Activated CD8-positive, alpha-beta T cell treated with anti-CD3 and anti-CD28 coated beads, Interleukin-2, amount 10 ng/mL, durations not matched to agents 7 days and 5 days (primary cell): ENCODE measurements around the gene C1orf52. TPM values are rescaled to one million over a fixed set of nuclear protein-coding genes. Genes with fewer than 3 reads are reported as not detected.

Experiments
- ATAC-seq: fragments of 150-1000 bp; cut with Tn5 transposase; one replicate; pipeline ENCODE4 v1.10.0; 2021; ENCODE audit warnings: moderate library complexity
- CTCF ChIA-PET: fragments of 350-600 bp; sonication (Branson Sonifier 250); formaldehyde crosslinking; loops from one replicate; lab custom pipeline; 2021; ENCODE audit warnings: antibody characterized with exemption; lab: Charles Lee
- POLR2A ChIA-PET: fragments of 350-600 bp; sonication (Branson Sonifier 250); formaldehyde crosslinking; loops from one replicate; lab custom pipeline; 2021; ENCODE audit warnings: antibody characterized with exemption; lab: Charles Lee
- DNase-seq: peaks from one replicate; pipeline ENCODE4 v3.0.0-alpha.2; 2020
- H3K27ac Mint-ChIP-seq: one replicate; pipeline ENCODE4 v1.8.0; 2021; ENCODE audit warnings: mild to moderate bottlenecking, mixed read lengths
- H3K27me3 Mint-ChIP-seq: one replicate; pipeline ENCODE4 v1.8.0; 2021; ENCODE audit warnings: low read depth, mixed read lengths
- H3K36me3 Mint-ChIP-seq: one replicate; pipeline ENCODE4 v1.8.0; 2021; ENCODE audit warnings: low read depth, mixed read lengths
- H3K4me1 Mint-ChIP-seq: one replicate; pipeline ENCODE4 v1.8.0; 2021; ENCODE audit warnings: low read depth, mixed read lengths
- H3K4me3 Mint-ChIP-seq: one replicate; pipeline ENCODE4 v1.8.0; 2021; ENCODE audit warnings: mild to moderate bottlenecking, mixed read lengths
- H3K9me3 Mint-ChIP-seq: one replicate; pipeline ENCODE4 v1.8.0; 2022; ENCODE audit warnings: mixed read lengths; ENCODE audit not compliant: insufficient read depth
- total RNA-seq, 2 experiments: library from RNA; stranded (reverse); gene quantifications; one replicate each; pipeline ENCODE4 v1.2.3, GENCODE V29; 2021

C1orf52 gene
- total RNA-seq, 2 experiments from 2014 or later, result 25.5 to 29.5 TPM

DNA sequence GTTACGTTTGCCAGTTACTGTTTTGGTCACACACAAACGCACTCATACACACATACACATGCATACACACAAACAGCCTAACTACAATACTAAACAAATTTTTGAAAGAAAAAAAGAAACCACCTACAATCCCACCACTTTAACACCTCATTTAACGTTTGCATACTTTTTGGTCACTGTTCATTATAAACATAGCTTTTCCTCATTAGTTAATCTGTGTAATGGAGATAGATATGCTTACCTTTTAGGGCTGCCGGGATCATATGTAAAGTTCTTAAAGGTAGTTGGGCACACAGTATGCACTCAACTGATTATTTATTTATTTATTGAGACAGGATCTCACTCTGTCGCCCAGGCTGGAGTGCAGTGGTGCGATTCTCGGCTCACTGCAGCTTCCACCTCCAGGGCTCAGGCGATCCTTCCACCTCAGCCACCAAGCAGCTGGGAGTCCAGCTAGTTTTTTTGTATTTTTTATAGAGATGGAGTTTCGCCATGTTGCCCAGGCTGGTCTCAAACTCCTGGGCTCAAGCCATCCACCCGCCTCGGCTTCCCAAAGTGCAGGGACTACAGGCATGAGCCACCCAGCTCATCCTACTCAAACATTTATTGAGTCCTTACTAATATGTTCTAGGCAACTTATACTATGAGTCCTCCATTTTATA lies 17.6 kb upstream of the C1orf52 start:
- Mint-ChIP-seq H3K27ac (peak overlapping the region; percentile 95), H3K27me3 (peaks cover 8% of the 10 kb centered on the region), H3K4me1 (peaks cover 45% of the 10 kb centered on the region), H3K9me3 (no peaks in the 10 kb centered on the region), H3K4me3 (peak overlapping the region; percentile 81), H3K36me3 (peaks cover 24% of the 10 kb centered on the region)
- POLR2A ChIA-PET, result interaction anchor here (0.6 to 2.7 kb wide), 21 partner anchors 8 to 1773 kb away, joined by 3 to 41 read pairs (median 4); partner anchors contain the start of genes C1orf52, GNG5, MCOLN2 and SH3GLB1
- ATAC-seq (no peak), DNase-seq (no peak)
- CTCF ChIA-PET, result interaction anchor here (0.7 to 4.0 kb wide), 11 partner anchors 8 to 413 kb away, joined by 3 to 56 read pairs (median 3); partner anchors contain the start of gene C1orf52

DNA sequence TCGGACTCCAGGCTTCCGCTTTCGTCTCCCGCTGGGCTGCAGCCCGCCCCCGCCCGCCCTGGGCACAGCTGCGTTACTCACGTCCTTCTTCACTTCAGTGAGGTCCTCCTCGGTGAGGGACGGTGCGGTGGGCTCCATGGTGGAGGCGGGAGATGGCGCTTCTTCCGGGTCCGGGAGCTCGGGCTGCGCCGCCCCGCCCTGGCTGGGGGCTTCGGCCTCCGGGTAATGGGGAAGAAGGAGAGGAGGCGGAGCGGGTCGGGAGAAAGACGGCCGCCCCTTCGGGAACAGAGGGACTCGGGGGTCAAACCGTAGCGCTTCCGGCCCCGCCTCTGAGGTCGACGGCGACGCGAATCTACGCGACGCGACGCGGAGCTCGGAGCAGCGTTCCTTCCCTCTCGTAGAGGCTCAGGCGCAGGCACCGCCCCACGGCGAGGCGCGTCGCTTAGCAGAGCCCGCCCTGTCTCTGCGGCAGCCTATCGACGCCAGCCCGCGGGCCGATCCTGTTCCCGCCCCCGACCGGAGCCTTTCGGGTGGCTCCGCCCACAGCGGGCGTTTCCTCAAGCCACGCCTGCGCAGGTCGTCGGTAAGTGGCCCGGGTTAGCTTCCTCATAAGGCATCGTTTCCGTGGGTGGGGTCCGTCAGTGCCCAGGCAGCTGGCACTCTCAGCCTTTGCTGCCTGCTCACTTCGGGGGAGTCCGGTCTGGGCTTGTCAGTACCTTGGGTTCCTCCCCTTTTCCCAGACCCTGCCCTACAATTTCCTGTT lies 16.9 kb upstream of the C1orf52 start, which contains the start of gene BCL10:
Gene BCL10, minus strand, starts transcription at position 418 of the 763 bp plus-strand sequence. Its CDS starts 280 bp downstream, at position 138.
- DNase-seq (peak; percentile 98), ATAC-seq (peak; percentile 99)
- Mint-ChIP-seq H3K27me3 (peaks cover 7% of the 10 kb centered on the region), H3K4me3 (peak within 1 kb of the TSS; percentile 81), H3K4me1 (peaks cover 45% of the 10 kb centered on the region), H3K27ac (peak within 1 kb of the TSS; percentile 95), H3K36me3 (peaks cover 28% of the 10 kb centered on the region), H3K9me3 (no peaks in the 10 kb centered on the region)
- ChIA-PET POLR2A (interaction anchor here (0.6 to 2.7 kb wide), 25 partner anchors 8 to 1774 kb away, joined by 3 to 41 read pairs (median 4); partner anchors contain the start of genes C1orf52, CTBS, GNG5 and MCOLN2), CTCF (interaction anchor here (0.7 to 4.0 kb wide), 11 partner anchors 9 to 413 kb away, joined by 3 to 56 read pairs (median 4); partner anchors contain the start of gene C1orf52)

DNA sequence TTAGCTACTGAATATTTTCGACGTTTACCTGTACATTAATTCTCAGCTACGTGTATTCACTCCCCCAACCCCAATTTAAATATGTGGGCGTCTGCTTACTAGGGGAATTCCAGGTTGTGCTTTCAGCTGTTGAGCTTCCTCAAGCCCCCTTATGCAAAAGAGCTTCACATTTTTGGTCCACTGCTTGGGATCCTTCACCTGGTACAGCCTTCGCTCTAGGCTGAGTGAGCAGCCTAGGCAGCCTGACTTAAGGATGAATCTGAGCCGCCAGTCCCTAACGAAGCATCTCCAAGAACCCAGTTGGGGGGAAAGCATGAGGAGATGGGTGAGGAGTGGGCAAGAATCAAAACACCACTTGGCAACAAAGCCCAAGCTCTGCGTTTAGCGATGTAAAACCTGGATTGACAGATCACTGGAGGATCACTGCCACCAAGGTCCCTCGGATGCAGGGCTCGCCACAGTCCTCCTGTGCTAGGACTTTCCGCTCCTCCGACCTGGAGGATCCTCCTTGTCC lies 16.3 kb upstream of the C1orf52 start:
- POLR2A ChIA-PET, result interaction anchor here (0.6 to 2.7 kb wide), 18 partner anchors 9 to 1429 kb away, joined by 3 to 41 read pairs (median 4); partner anchors contain the start of genes C1orf52, CTBS, GNG5 and PRKACB
- CTCF ChIA-PET, result interaction anchor here (0.6 to 4.0 kb wide), 9 partner anchors 17 to 1059 kb away, joined by 3 to 56 read pairs (median 4); partner anchors contain the start of gene C1orf52
- Mint-ChIP-seq H3K4me1 (peaks cover 48% of the 10 kb centered on the region), H3K27me3 (peaks cover under 1% of the 10 kb centered on the region), H3K4me3 (peak overlapping the region; percentile 81), H3K27ac (peak overlapping the region; percentile 95), H3K36me3 (peaks cover 35% of the 10 kb centered on the region), H3K9me3 (no peaks in the 10 kb centered on the region)
- DNase-seq (no peak), ATAC-seq (no peak)

DNA sequence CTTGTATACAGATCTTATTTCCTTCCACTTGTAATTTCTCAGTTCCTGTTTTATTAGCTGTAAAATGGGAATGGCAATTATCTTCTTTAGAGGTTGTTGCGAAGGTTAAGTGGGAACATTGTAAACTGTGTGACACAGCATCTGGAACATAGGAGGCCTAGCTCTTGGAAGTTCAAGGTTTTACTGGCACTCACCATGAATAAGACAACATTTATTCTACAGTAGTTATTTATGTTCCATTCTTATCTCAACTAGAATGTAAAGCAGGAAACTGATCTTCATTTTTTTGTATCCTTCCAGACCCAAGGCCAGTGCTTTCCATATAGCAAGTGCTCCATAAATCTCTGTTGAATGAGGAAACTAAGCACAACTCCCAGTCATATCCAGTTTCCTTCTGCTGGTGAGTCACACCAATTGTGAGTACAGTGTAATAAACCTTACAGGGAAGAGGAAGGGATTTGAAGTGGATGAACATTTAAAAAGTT lies 15.5 kb upstream of the C1orf52 start:
- H3K9me3 Mint-ChIP-seq, result no peaks in the 10 kb centered on the region
- DNase-seq (no peak), ATAC-seq (no peak)
- no peaks in the 10 kb centered on the region for H3K27me3 Mint-ChIP-seq
- H3K4me1 Mint-ChIP-seq, result peaks cover 51% of the 10 kb centered on the region
- CTCF ChIA-PET, result interaction anchor here (0.6 to 5.7 kb wide), 8 partner anchors 11 to 1059 kb away, joined by 3 to 66 read pairs (median 19); partner anchors contain the start of gene C1orf52
- H3K27ac Mint-ChIP-seq, result peak overlapping the region; percentile 95
- H3K4me3 Mint-ChIP-seq, result peak overlapping the region; percentile 81
- POLR2A ChIA-PET, result interaction anchor here (0.6 to 2.7 kb wide), 10 partner anchors 10 to 1132 kb away, joined by 3 to 41 read pairs (median 6); partner anchors contain the start of genes C1orf52, PRKACB and SYDE2
- peaks cover 41% of the 10 kb centered on the region for H3K36me3 Mint-ChIP-seq

DNA sequence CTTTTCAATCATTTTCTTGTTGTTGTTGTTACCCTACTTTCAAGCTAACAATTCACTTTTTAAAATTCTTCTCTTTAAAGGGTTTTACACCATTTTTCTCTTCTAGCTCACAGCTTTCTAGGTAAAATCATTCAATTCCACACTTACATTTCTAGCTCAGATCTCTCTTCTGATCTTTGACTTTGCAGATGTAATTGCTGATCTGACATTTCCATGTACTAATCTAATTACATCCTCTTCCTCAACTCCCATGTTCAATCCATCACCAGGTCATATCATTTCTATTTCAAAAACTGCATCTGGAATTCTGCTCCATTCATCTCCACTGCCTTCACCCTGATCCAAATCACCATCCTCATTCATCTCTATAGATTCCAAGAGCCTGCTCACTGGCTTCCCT lies 13.9 kb upstream of the C1orf52 start:
- H3K27ac Mint-ChIP-seq, result no peak overlapping the region
- H3K4me1 Mint-ChIP-seq, result peaks cover 44% of the 10 kb centered on the region

DNA sequence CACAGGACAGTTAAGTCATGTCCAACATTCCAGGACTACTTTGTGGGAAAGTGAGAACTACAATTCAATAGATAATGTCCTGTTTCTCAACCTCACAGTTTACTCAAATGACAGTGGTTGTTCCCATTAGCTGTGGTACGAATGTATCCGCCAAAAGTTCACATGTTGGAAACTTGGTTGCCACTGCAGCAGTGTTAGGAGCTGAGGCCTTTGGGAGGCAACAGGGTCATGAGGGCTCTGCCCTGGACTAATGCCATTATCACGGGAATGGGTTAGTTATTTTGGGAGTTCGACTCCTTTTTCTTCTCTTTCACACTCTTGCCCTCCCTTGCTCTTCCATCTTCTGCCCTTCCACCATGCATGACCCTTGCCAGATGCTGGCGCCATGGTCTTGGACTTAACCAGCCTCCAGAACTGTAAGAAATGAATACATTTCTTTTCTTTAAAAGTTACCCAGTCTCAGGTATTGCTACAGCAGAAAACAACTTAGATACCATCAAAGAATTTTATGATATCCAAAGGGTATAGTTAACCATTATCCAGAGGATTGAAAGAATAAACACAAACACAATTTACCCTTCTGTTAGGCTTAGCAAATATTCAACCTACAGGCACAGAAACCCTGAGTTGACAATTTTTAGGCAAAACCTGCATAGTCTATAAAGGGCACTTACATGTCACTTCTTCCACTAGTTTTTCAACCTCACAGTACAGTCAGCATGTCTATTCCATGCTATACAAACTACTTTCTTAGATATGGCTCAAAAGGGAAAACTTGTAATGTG lies 9.5 kb upstream of the C1orf52 start:
- POLR2A ChIA-PET, result no interaction called here
- ATAC-seq (no peak), DNase-seq (no peak)
- no peaks in the 10 kb centered on the region for H3K9me3 Mint-ChIP-seq
- no peak overlapping the region for H3K4me3 Mint-ChIP-seq
- no peaks in the 10 kb centered on the region for H3K27me3 Mint-ChIP-seq
- H3K36me3 Mint-ChIP-seq, result peaks cover 56% of the 10 kb centered on the region
- H3K4me1 Mint-ChIP-seq, result peaks cover 17% of the 10 kb centered on the region
- H3K27ac Mint-ChIP-seq, result no peak overlapping the region
- CTCF ChIA-PET, result interaction anchor here (1.8 to 5.7 kb wide), 4 partner anchors 9 to 324 kb away, joined by 8 to 66 read pairs (median 12); partner anchors contain the start of gene C1orf52

More for the DNA sequence above, 13.9 kb upstream of the C1orf52 start:
- ChIA-PET POLR2A (interaction anchor here (0.7 kb wide), 1 partner anchor 14 kb away, joined by 3 read pairs; the partner anchor contains the start of gene C1orf52), CTCF (interaction anchor here (0.6 to 5.7 kb wide), 5 partner anchors 10 to 329 kb away, joined by 3 to 66 read pairs (median 3); partner anchors contain the start of gene C1orf52)
- Mint-ChIP-seq H3K36me3 (peaks cover 53% of the 10 kb centered on the region), H3K4me3 (no peak overlapping the region), H3K9me3 (no peaks in the 10 kb centered on the region), H3K27me3 (no peaks in the 10 kb centered on the region)
- DNase-seq, result no peak
- ATAC-seq, result no peak

DNA sequence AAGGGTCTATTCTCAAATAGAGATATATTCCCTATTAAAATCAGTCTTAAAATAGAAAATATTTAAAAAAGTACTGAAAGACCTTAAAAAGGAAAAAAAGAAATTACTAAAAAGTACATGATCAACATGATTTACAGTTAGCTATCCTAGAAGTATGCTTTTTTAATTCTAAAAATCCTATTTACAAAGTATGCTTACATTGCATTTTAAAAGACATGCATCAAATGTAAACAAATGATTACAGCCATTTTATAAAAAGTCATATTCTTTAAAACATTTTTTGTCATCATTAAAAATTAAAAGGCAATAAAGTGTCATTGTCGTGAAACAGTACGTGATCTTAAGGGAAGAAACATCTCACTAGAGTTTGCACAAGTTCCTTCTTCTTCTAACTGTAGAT lies 7.9 kb upstream of the C1orf52 start:
- Mint-ChIP-seq H3K27me3 (no peaks in the 10 kb centered on the region), H3K4me3 (no peak overlapping the region), H3K27ac (no peak overlapping the region), H3K4me1 (peaks cover 6% of the 10 kb centered on the region), H3K36me3 (peaks cover 53% of the 10 kb centered on the region), H3K9me3 (no peaks in the 10 kb centered on the region)
- no peak for ATAC-seq
- DNase-seq, result no peak
- ChIA-PET POLR2A (no interaction called here), CTCF (interaction anchor here (1.9 to 2.0 kb wide), 2 partner anchors 8 to 322 kb away, joined by 8 to 15 read pairs; partner anchors contain the start of gene C1orf52)

DNA sequence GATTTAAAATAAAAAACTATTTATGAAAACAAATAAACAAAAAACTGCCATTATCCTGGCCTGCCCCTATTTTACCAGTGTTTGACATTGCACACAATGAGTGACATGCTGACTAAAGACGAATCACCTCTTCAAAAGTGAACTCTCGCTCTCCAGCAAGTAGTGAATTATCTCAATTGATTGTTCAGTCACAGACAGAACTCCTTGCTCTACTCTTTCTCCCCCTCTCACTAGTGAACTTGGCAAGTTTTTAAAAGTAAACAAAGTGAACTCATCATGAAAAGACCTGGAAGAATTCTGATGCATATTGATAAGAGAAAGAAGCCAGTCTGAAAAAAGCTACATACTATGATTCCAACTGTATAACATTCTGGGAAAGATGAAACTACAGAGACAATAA lies 4.7 kb upstream of the C1orf52 start:
- ChIA-PET CTCF (interaction anchor here (0.8 to 2.2 kb wide), 5 partner anchors 9 to 319 kb away, joined by 3 to 10 read pairs (median 4); no protein-coding TSS in a partner anchor), POLR2A (interaction anchor here (1.4 kb wide), 1 partner anchor 12 kb away, joined by 6 read pairs; the partner anchor contains the start of gene BCL10)
- DNase-seq (no peak), ATAC-seq (no peak)
- peaks cover 8% of the 10 kb centered on the region for H3K4me1 Mint-ChIP-seq
- H3K4me3 Mint-ChIP-seq, result no peak overlapping the region
- H3K9me3 Mint-ChIP-seq, result no peaks in the 10 kb centered on the region
- H3K27me3 Mint-ChIP-seq, result no peaks in the 10 kb centered on the region
- no peak overlapping the region for H3K27ac Mint-ChIP-seq
- H3K36me3 Mint-ChIP-seq, result peaks cover 33% of the 10 kb centered on the region

DNA sequence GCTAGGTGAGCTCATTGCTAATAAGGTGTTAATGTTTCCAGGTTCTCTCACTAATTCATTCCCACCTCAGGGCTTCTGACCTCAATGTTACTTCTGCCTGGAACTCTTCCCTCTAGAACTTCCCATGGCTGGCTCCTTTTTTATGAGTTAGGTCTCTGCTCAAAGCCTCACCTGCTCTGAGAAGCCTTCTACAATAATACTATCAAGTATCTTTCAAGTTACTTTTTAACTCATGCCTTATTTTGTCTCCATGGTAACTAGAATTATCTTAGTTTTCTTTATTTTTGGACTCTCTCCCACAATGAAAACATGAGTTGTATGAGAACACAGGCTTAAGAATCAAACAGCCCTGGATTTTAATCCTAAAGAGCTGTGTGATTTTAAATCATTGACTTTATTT lies 3.5 kb upstream of the C1orf52 start:
- Mint-ChIP-seq H3K27me3 (no peaks in the 10 kb centered on the region), H3K9me3 (no peaks in the 10 kb centered on the region), H3K4me1 (peaks cover 14% of the 10 kb centered on the region), H3K36me3 (peaks cover 37% of the 10 kb centered on the region), H3K4me3 (no peak overlapping the region), H3K27ac (no peak overlapping the region)
- ATAC-seq (no peak), DNase-seq (no peak)
- ChIA-PET POLR2A (interaction anchor here (1.1 kb wide), 1 partner anchor 13 kb away, joined by 3 read pairs; the partner anchor contains the start of gene BCL10), CTCF (interaction anchor here (2.2 kb wide), 2 partner anchors 8 to 318 kb away, joined by 6 to 10 read pairs; no protein-coding TSS in a partner anchor)

DNA sequence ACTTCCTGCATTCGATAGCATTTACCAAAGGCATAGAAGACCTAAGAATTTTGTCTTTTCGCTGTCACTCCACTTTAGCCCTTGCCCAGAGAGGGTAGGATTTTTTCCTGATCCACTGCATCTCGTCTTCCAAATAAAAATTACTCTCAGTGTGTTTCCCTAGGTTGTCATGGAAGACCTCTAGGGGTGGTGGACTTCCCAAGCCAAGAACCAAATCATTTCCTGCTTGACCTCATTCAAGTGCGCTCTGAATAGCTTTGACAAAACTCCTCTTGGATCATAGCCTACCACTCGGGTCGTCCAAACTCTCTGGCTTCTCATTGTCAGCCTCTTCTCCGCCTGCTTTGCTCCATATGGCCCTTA lies 431 bp upstream of the C1orf52 start:
- DNase-seq (no peak), ATAC-seq (no peak)
- ChIA-PET CTCF (interaction anchor here (0.6 to 12.5 kb wide), 32 partner anchors 8 to 332 kb away, joined by 3 to 304 read pairs (median 6); partner anchors contain the start of gene BCL10), POLR2A (interaction anchor here (0.7 to 2.8 kb wide), 13 partner anchors 11 to 1116 kb away, joined by 3 to 41 read pairs (median 4); partner anchors contain the start of genes BCL10 and PRKACB)
- Mint-ChIP-seq H3K4me1 (peaks cover 32% of the 10 kb centered on the region), H3K4me3 (peak overlapping the region; percentile 95), H3K36me3 (peaks cover 48% of the 10 kb centered on the region), H3K9me3 (no peaks in the 10 kb centered on the region), H3K27ac (peak overlapping the region; percentile 71), H3K27me3 (no peaks in the 10 kb centered on the region)
